RWPE2 (cell line): ENCODE data around the gene BRF1.

ENCODE experiments used
- ATAC-seq: fragments of 200-7000 bp; cut with Tn5 transposase; 3 replicates; pipeline ENCODE4 v1.9.1; 2021; ENCODE audit warnings: low read depth
- DNase-seq: peaks from one replicate; pipeline ENCODE4 v3.0.0-alpha.2; 2020; ENCODE audit warnings: low spot score
- H3K27ac ChIP-seq: fragments of 450-650 bp; 2 replicates; pipeline ENCODE4 v1.5.1; 2017; ENCODE audit warnings: mild to moderate bottlenecking; ENCODE audit not compliant: poor library complexity, severe bottlenecking
- H3K27me3 ChIP-seq: fragments of 250-450 bp; sonication (Bioruptor Pico); 2 replicates; pipeline ENCODE4 v1.5.1; 2021; ENCODE audit warnings: mild to moderate bottlenecking, moderate library complexity; ENCODE audit not compliant: insufficient read depth, poor library complexity, severe bottlenecking
- H3K36me3 ChIP-seq: fragments of 250-450 bp; sonication (Bioruptor Pico); 2 replicates; pipeline ENCODE4 v1.5.1; 2020; ENCODE audit warnings: low read depth, mild to moderate bottlenecking, moderate library complexity
- H3K4me1 ChIP-seq: fragments of 250-450 bp; sonication (Bioruptor Pico); 2 replicates; pipeline ENCODE4 v1.5.1; 2021; ENCODE audit warnings: mild to moderate bottlenecking, moderate library complexity; ENCODE audit not compliant: insufficient read depth, poor library complexity, severe bottlenecking
- H3K4me3 ChIP-seq: fragments of 250-450 bp; sonication (Bioruptor Pico); 2 replicates; pipeline ENCODE4 v1.5.1; 2021; ENCODE audit warnings: mild to moderate bottlenecking, moderate library complexity; ENCODE audit not compliant: severe bottlenecking
- H3K9me3 ChIP-seq: fragments of 250-450 bp; sonication (Bioruptor Pico); 2 replicates; pipeline ENCODE4 v1.5.1; 2021; ENCODE audit warnings: mild to moderate bottlenecking, moderate library complexity; ENCODE audit not compliant: severe bottlenecking
- TF ChIP-seq, protein P1 (sequence below): fragments of 450-650 bp; IDR thresholded peaks from one replicate; pipeline ENCODE4 v1.5.1; 2017; ENCODE audit warnings: mild to moderate bottlenecking, moderate library complexity; ENCODE audit not compliant: poor library complexity, severe bottlenecking

BRF1 gene

GRCh38 chr14:105325716-105326567 lies 25.1 kb upstream of the BRF1 start:
- TF ChIP-seq, protein P1, sequence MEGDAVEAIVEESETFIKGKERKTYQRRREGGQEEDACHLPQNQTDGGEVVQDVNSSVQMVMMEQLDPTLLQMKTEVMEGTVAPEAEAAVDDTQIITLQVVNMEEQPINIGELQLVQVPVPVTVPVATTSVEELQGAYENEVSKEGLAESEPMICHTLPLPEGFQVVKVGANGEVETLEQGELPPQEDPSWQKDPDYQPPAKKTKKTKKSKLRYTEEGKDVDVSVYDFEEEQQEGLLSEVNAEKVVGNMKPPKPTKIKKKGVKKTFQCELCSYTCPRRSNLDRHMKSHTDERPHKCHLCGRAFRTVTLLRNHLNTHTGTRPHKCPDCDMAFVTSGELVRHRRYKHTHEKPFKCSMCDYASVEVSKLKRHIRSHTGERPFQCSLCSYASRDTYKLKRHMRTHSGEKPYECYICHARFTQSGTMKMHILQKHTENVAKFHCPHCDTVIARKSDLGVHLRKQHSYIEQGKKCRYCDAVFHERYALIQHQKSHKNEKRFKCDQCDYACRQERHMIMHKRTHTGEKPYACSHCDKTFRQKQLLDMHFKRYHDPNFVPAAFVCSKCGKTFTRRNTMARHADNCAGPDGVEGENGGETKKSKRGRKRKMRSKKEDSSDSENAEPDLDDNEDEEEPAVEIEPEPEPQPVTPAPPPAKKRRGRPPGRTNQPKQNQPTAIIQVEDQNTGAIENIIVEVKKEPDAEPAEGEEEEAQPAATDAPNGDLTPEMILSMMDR, result no peak
- Histone ChIP-seq H3K4me3 (no peak overlapping the region), H3K4me1 (peaks cover 6% of the 10 kb centered on the region), H3K9me3 (no peaks in the 10 kb centered on the region), H3K27ac (no peak overlapping the region), H3K27me3 (no peaks in the 10 kb centered on the region), H3K36me3 (0 out of 2 replicates have a peak, but pooled peaks cover 4% of the 10 kb centered on the region)
- DNase-seq (peak; percentile 73), ATAC-seq (no peak)

DNA sequence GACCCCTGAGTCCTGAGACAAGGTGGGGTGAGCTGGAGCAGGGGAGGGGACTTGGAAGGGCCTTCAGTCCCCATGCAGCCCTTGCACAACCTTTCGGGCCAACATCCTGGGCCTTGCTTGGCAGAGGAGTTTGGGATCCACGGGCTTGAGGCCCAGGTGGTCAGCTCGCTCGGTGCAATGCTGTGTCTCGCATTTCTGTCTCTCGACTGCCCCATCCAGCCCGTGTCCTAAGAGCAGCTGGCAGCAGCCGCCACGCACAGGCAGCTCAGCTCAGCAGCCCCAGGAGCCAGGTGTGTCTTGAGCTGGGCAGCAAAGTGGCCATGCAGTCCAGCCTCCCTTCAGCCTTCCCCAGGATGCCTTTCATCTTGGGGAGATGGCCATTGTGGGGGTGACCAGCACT lies 24.5 kb upstream of the BRF1 start:
- TF ChIP-seq, protein P1, result no peak

DNA sequence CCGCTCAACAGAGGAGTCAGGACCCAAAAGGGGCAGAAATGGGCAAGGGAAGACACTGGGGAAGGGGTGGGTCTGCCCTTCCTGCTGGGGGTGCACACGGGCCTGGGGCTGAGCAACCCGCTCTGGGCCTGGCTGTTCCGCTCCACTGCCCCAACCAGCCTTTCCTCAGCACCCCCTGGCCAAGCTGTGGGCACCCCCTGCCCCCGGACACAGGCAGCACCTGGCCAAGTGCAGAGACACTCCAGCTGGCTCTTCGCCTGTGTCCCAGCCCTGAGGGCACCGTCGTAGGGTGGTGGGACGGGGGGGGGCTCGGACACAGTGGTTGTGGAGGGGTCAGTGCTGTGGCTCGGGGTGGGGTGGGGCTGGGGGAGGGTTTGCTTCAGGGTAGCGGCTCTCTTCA lies 24.1 kb upstream of the BRF1 start:
- Histone ChIP-seq H3K4me1 (no peaks in the 10 kb centered on the region), H3K4me3 (no peak overlapping the region), H3K9me3 (no peaks in the 10 kb centered on the region), H3K36me3 (0 out of 2 replicates have a peak, but pooled peaks cover 4% of the 10 kb centered on the region), H3K27me3 (no peaks in the 10 kb centered on the region), H3K27ac (no peak overlapping the region)
- TF ChIP-seq, protein P1, result no peak
- no peak for ATAC-seq
- no peak for DNase-seq

More for the DNA sequence above, 24.5 kb upstream of the BRF1 start:
- no peak overlapping the region for H3K27ac ChIP-seq
- peaks cover under 1% of the 10 kb centered on the region for H3K4me1 ChIP-seq
- no peaks in the 10 kb centered on the region for H3K27me3 ChIP-seq
- H3K4me3 ChIP-seq, result no peak overlapping the region
- no peaks in the 10 kb centered on the region for H3K9me3 ChIP-seq
- DNase-seq, result no peak
- ATAC-seq, result no peak
- 0 out of 2 replicates have a peak, but pooled peaks cover 4% of the 10 kb centered on the region for H3K36me3 ChIP-seq

DNA sequence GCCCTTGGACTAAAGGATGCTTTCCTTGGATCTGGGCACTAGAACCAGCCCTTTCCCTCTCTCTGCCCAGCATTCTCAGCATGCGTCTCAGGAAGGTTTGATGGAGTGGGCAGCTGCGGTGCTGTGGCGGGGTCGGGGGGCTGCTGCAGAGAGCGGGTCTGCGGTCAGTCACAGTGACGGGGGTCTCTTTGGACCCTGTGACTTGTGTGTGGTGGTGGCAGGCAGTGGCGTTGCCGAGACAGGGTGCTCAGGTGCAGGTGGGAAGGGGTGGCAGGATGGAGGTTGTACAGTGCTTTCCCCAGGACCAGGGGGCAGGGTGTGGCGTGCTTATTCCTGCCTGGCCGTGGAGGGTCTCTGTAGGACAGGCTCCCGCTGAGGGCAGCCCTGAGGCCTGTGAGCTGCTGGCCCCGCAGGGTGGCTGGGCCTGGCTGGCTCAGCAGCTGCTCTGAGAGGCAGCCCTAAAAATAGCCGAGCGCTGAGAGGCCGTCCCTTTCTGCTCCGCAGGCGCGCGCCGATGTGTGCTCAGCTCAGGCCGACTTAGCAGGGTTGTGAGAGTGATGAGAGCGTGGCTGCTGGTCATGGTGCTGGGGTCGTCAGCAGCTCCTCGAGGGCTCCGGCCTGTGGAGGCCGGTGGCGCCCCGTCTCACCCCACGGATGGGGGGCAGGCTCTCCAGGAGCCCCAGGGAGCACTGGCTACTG lies 23.4 kb upstream of the BRF1 start:
- no peaks in the 10 kb centered on the region for H3K27me3 ChIP-seq
- ATAC-seq, result no peak
- 0 out of 2 replicates have a peak, but pooled peaks cover 4% of the 10 kb centered on the region for H3K36me3 ChIP-seq
- peak; percentile 72 for DNase-seq
- no peaks in the 10 kb centered on the region for H3K4me1 ChIP-seq
- no peak overlapping the region for H3K27ac ChIP-seq
- H3K9me3 ChIP-seq, result no peaks in the 10 kb centered on the region
- TF ChIP-seq, protein P1, result no peak
- H3K4me3 ChIP-seq, result no peak overlapping the region
